H9 (cell line): Measurements from ENCODE around the gene SUN1. TPM values are rescaled to one million over a fixed set of nuclear protein-coding genes. Genes with fewer than 3 reads are reported as not detected.

Source experiments
- DNase-seq: peaks from one replicate; pipeline ENCODE4 v3.0.0-alpha.2; 2017
- H2AFZ ChIP-seq: one replicate; pipeline ENCODE4 v1.6.1; 2013; ENCODE audit warnings: mild to moderate bottlenecking, low read length, control low read depth, moderate library complexity
- H2AK5ac ChIP-seq: 2 replicates; pipeline ENCODE4 v1.6.1; 2013; ENCODE audit warnings: low read length, control low read depth, mixed read lengths; ENCODE audit not compliant: insufficient read length
- H2BK120ac ChIP-seq: one replicate; pipeline ENCODE4 v1.6.1; 2013; ENCODE audit warnings: low read depth, mild to moderate bottlenecking, low read length, control low read depth, inconsistent platforms; ENCODE audit not compliant: poor library complexity, severe bottlenecking
- H2BK12ac ChIP-seq: 2 replicates; pipeline ENCODE4 v1.6.1; 2013; ENCODE audit warnings: low read length, control low read depth, mixed read lengths, low read depth; ENCODE audit not compliant: insufficient read length
- H2BK15ac ChIP-seq: 2 replicates; pipeline ENCODE4 v1.6.1; 2013; ENCODE audit warnings: low read depth, low read length, control low read depth
- H2BK20ac ChIP-seq: one replicate; pipeline ENCODE4 v1.6.1; 2013; ENCODE audit warnings: low read depth, mild to moderate bottlenecking, low read length, control low read depth, inconsistent platforms; ENCODE audit not compliant: poor library complexity, severe bottlenecking
- H2BK5ac ChIP-seq: 2 replicates; pipeline ENCODE4 v1.6.1; 2013; ENCODE audit warnings: low read length, control low read depth, mixed read lengths; ENCODE audit not compliant: insufficient read length
- H3K14ac ChIP-seq: 2 replicates; pipeline ENCODE4 v1.6.1; 2013; ENCODE audit warnings: low read length, control low read depth; ENCODE audit not compliant: insufficient read depth
- H3K18ac ChIP-seq: 2 replicates; pipeline ENCODE4 v1.6.1; 2013; ENCODE audit warnings: low read depth, mild to moderate bottlenecking, mixed read lengths, low read length, control low read depth; ENCODE audit not compliant: insufficient read length
- H3K23ac ChIP-seq: 2 replicates; pipeline ENCODE4 v1.6.1; 2013; ENCODE audit warnings: low read length, control low read depth, mixed read lengths, low read depth; ENCODE audit not compliant: insufficient read length
- H3K23me2 ChIP-seq: 2 replicates; pipeline ENCODE4 v1.6.1; 2013; ENCODE audit warnings: low read depth, mild to moderate bottlenecking, mixed read lengths, low read length, control low read depth; ENCODE audit not compliant: insufficient read length, poor library complexity, severe bottlenecking
- H3K27ac ChIP-seq: 2 replicates; pipeline ENCODE4 v1.5.1; 2013; ENCODE audit warnings: low read length, control low read depth, mixed read lengths, low read depth; ENCODE audit not compliant: insufficient read length
- H3K27me3 ChIP-seq: 2 replicates; pipeline ENCODE4 v1.6.1; 2013; ENCODE audit warnings: low read length, control low read depth, inconsistent platforms; ENCODE audit not compliant: insufficient read depth
- H3K4ac ChIP-seq: 2 replicates; pipeline ENCODE4 v1.6.1; 2013; ENCODE audit warnings: low read depth, mild to moderate bottlenecking, control low read depth, inconsistent platforms, low read length, moderate library complexity
- H3K4me1 ChIP-seq: 2 replicates; pipeline ENCODE4 v1.6.1; 2013; ENCODE audit warnings: low read length, control low read depth, inconsistent platforms; ENCODE audit not compliant: insufficient read depth
- H3K4me2 ChIP-seq: 2 replicates; pipeline ENCODE4 v1.6.1; 2013; ENCODE audit warnings: low read length, control low read depth, mixed read lengths; ENCODE audit not compliant: insufficient read length, insufficient read depth
- H3K56ac ChIP-seq: 2 replicates; pipeline ENCODE4 v1.6.1; 2013; ENCODE audit warnings: low read depth, mild to moderate bottlenecking, mixed read lengths, low read length, control low read depth; ENCODE audit not compliant: insufficient read length
- H3K79me1 ChIP-seq: 2 replicates; pipeline ENCODE4 v1.6.1; 2013; ENCODE audit warnings: low read depth, mild to moderate bottlenecking, moderate library complexity, low read length, control low read depth, inconsistent platforms; ENCODE audit not compliant: insufficient read depth, poor library complexity, severe bottlenecking
- H3K79me2 ChIP-seq: 2 replicates; pipeline ENCODE4 v1.6.1; 2013; ENCODE audit warnings: low read length, control low read depth, inconsistent platforms; ENCODE audit not compliant: insufficient read depth
- H3K9ac ChIP-seq: 2 replicates; pipeline ENCODE4 v1.6.1; 2013; ENCODE audit warnings: low read length, control low read depth, mixed read lengths; ENCODE audit not compliant: insufficient read length; ENCODE audit errors: extremely low read depth
- H3K9me3 ChIP-seq: one replicate; pipeline ENCODE4 v1.6.1; 2013; ENCODE audit warnings: low read depth, low read length, inconsistent platforms; ENCODE audit not compliant: control insufficient read depth
- H3T11ph ChIP-seq: one replicate; pipeline ENCODE4 v1.6.1; 2013; ENCODE audit warnings: mild to moderate bottlenecking, low read length, control low read depth, inconsistent platforms
- H4K20me1 ChIP-seq: one replicate; pipeline ENCODE4 v1.6.1; 2013; ENCODE audit not compliant: control insufficient read depth, insufficient read length, insufficient read depth
- H4K5ac ChIP-seq: 2 replicates; pipeline ENCODE4 v1.6.1; 2013; ENCODE audit warnings: low read depth, mild to moderate bottlenecking, mixed read lengths, low read length, control low read depth; ENCODE audit not compliant: insufficient read length
- H4K8ac ChIP-seq: replicated peaks from 2 replicates; pipeline ENCODE4 v1.6.1; 2013; ENCODE audit warnings: low read length, control low read depth, mixed read lengths, low read depth; ENCODE audit not compliant: insufficient read length
- H4K91ac ChIP-seq: 2 replicates; pipeline ENCODE4 v1.6.1; 2013; ENCODE audit warnings: low read depth, mild to moderate bottlenecking, moderate library complexity, mixed read lengths, low read length, control low read depth; ENCODE audit not compliant: insufficient read length
- H3K27ac Mint-ChIP-seq, 3 experiments: 2 replicates in 2 of 3; 3 replicates in 1 of 3; pipeline ENCODE4 v1.8.0; 2020 to 2021; ENCODE audit warnings: mixed read lengths in 3 of 3, mild to moderate bottlenecking in 1 of 3, moderate library complexity in 1 of 3
- H3K27me3 Mint-ChIP-seq: 2 replicates; pipeline ENCODE4 v1.8.0; 2021; ENCODE audit warnings: low read depth, mild to moderate bottlenecking, moderate library complexity, mixed read lengths
- H3K36me3 Mint-ChIP-seq, 3 experiments: 2 replicates in 2 of 3; 3 replicates in 1 of 3; pipeline ENCODE4 v1.8.0; 2020 to 2021; ENCODE audit warnings: low read depth in 3 of 3, mixed read lengths in 3 of 3; ENCODE audit not compliant: insufficient read depth in 1 of 3
- H3K4me1 Mint-ChIP-seq, 2 experiments: 2 replicates each; pipeline ENCODE4 v1.8.0; 2020; ENCODE audit warnings: mixed read lengths in 2 of 2
- H3K4me3 Mint-ChIP-seq, 2 experiments: 2 replicates in 1 of 2; 3 replicates in 1 of 2; pipeline ENCODE4 v1.8.0; 2020 to 2021; ENCODE audit warnings: mild to moderate bottlenecking in 2 of 2, mixed read lengths in 2 of 2, moderate library complexity in 1 of 2
- H3K9me3 Mint-ChIP-seq, 2 experiments: 2 replicates in 1 of 2; 3 replicates in 1 of 2; pipeline ENCODE4 v1.8.0; 2020; ENCODE audit warnings: mild to moderate bottlenecking in 2 of 2, mixed read lengths in 2 of 2, moderate library complexity in 1 of 2
- WGBS: extraction: QIAGEN DNeasy Blood & Tissue Kit; methylation state at CpG from one replicate; pipeline ENCODE4 v1.1.7; 2013; ENCODE audit warnings: missing lambda C conversion rate, low lambda C conversion rate, mixed read lengths; ENCODE audit not compliant: insufficient read length; ENCODE audit errors: extremely low coverage; 5-methylcytosine and 5-hydroxymethylcytosine counted together
- total RNA-seq: library from RNA; stranded (reverse); gene quantifications from 2 replicates; pipeline ENCODE4 v1.2.1, GENCODE V29; 2021
- TF ChIP-seq, protein P1 (sequence below): fragments of 200-600 bp; sonication (generic); conservative IDR thresholded peaks from 3 replicates; pipeline ENCODE4 v1.8.0; 2021; ENCODE audit warnings: antibody characterized with exemption, mild to moderate bottlenecking

Gene SUN1
- total RNA-seq, 1 experiment from 2014 or later = 118 TPM

DNA sequence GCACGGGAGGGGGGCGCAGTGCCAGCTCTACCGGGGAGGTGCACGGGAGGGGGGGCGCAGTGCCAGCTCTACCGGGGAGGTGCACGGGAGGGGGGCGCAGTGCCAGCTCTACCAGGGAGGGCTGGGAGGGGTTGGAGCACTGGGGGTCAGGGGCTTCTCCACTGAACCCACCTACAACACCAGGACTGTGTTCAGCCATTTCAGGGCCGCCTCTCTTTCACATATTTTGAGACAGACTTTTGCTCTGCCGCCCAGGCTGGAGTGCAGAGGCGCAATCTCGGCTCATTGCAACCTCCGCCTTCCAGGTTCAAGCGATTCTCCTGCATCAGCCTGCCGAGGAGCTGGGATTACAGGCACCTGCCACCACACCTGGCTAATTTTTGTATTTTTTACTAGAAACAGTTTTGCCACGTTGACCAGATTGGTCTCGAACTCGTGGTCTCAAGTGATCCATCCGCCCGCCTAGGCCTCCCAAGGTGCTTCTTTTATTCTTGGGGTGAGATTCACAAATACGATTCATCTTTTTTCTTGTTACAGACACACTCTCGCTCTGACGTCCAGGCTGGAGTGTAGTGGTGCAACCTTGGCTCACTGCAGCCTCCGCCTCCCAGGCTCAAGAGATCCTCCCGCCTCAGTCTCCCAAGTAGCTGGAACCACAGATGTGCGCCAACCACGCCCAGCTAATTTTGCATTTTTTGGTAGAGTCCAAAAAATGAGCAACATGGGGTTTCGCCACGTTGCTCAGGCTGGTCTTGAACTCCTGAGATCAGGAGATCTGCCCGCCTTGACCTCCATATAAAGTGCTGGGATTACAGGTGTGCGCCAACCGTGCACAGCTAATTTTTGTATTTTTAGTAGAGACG, 85.2 kb downstream of the SUN1 start:
- Histone ChIP-seq H3K23me2 (no peaks in the 10 kb centered on the region), H4K5ac (no peak overlapping the region), H3K9me3 (no peaks in the 10 kb centered on the region), H3K4me2 (no peak overlapping the region), H4K8ac (no peak overlapping the region), H3K27me3 (no peaks in the 10 kb centered on the region), H3K4ac (no peak overlapping the region), H2BK20ac (no peak overlapping the region), H3K27ac (no peak overlapping the region), H3K79me2 (no peaks in the 10 kb centered on the region), H2BK15ac (no peak overlapping the region), H2BK120ac (no peak overlapping the region), H4K91ac (no peak overlapping the region), H3K9ac (no peak overlapping the region), H3K14ac (no peak overlapping the region), H2BK12ac (no peak overlapping the region), H3K79me1 (no peaks in the 10 kb centered on the region), H3K23ac (no peak overlapping the region), H3K56ac (no peak overlapping the region), H2AK5ac (no peak overlapping the region), H3K18ac (no peak overlapping the region), H3T11ph (no peak overlapping the region), H3K4me1 (no peaks in the 10 kb centered on the region), H4K20me1 (no peaks in the 10 kb centered on the region), H2BK5ac (no peak overlapping the region), H2AFZ (no peak overlapping the region)
- no peak for DNase-seq
- H3K9me3 Mint-ChIP-seq = no peaks in the 10 kb centered on the region; a peak in 1 of 5 replicates
- whole genome bisulfite sequencing = no CpG with 5 or more reads among the region's 33 CpGs
- H3K36me3 Mint-ChIP-seq = no peaks in the 10 kb centered on the region
- TF ChIP-seq, protein P1, sequence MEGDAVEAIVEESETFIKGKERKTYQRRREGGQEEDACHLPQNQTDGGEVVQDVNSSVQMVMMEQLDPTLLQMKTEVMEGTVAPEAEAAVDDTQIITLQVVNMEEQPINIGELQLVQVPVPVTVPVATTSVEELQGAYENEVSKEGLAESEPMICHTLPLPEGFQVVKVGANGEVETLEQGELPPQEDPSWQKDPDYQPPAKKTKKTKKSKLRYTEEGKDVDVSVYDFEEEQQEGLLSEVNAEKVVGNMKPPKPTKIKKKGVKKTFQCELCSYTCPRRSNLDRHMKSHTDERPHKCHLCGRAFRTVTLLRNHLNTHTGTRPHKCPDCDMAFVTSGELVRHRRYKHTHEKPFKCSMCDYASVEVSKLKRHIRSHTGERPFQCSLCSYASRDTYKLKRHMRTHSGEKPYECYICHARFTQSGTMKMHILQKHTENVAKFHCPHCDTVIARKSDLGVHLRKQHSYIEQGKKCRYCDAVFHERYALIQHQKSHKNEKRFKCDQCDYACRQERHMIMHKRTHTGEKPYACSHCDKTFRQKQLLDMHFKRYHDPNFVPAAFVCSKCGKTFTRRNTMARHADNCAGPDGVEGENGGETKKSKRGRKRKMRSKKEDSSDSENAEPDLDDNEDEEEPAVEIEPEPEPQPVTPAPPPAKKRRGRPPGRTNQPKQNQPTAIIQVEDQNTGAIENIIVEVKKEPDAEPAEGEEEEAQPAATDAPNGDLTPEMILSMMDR = no peak
- H3K4me3 Mint-ChIP-seq = no peak overlapping the region
- peaks cover 4% of the 10 kb centered on the region in 2 experiments; a peak in 3 of 4 replicates for H3K4me1 Mint-ChIP-seq
- H3K27me3 Mint-ChIP-seq = no peaks in the 10 kb centered on the region; the same call in 1 of the 2 replicates
- H3K27ac Mint-ChIP-seq = no peak overlapping the region
